WERI-Rb-1 (cell line): ENCODE results near the gene BICDL1.
"Not testable (repeated sequence)": the region's sequence is repeated elsewhere in the genome, so short reads cannot be mapped to it uniquely, and the experiment has no call there.

Source experiments
- DNase-seq: peaks from one replicate; pipeline ENCODE4 v3.0.0-alpha.2; 2020
- H3K27ac ChIP-seq: fragments of 250-450 bp; sonication (Bioruptor Pico); 2 replicates; pipeline ENCODE4 v1.5.1; 2020; ENCODE audit warnings: mild to moderate bottlenecking, moderate library complexity
- H3K27me3 ChIP-seq: fragments of 250-450 bp; sonication (Bioruptor Pico); 2 replicates; pipeline ENCODE4 v1.5.1; 2021; ENCODE audit warnings: mild to moderate bottlenecking, low read depth, moderate library complexity; ENCODE audit not compliant: insufficient read depth, severe bottlenecking
- H3K36me3 ChIP-seq: fragments of 250-450 bp; sonication (Bioruptor Pico); 2 replicates; pipeline ENCODE4 v1.5.1; 2020; ENCODE audit warnings: mild to moderate bottlenecking, moderate library complexity
- H3K4me3 ChIP-seq: 2 replicates; pipeline ENCODE4 v1.5.1; 2011; ENCODE audit warnings: low read depth, mild to moderate bottlenecking, control low read depth, low read length
- H3K9me3 ChIP-seq: fragments of 250-450 bp; sonication (Bioruptor Pico); 2 replicates; pipeline ENCODE4 v1.5.1; 2021; ENCODE audit warnings: mild to moderate bottlenecking, moderate library complexity; ENCODE audit not compliant: severe bottlenecking
- CTCF ChIP-seq: IDR thresholded peaks from 2 replicates; pipeline ENCODE4 v1.5.1; 2011; ENCODE audit warnings: low read depth, mild to moderate bottlenecking, control low read depth, inconsistent platforms, low read length

Gene BICDL1

GRCh38 chr12:120007272-120007671, 18.2 kb downstream of the BICDL1 start:
- no peak overlapping the region for H3K27ac ChIP-seq
- no peaks in the 10 kb centered on the region for H3K9me3 ChIP-seq
- no peak for DNase-seq
- H3K4me3 ChIP-seq, result no peak overlapping the region
- no peaks in the 10 kb centered on the region for H3K27me3 ChIP-seq
- H3K36me3 ChIP-seq, result peaks cover 19% of the 10 kb centered on the region
- no peak for TF ChIP-seq CTCF

- peaks cover 2% of the 10 kb centered on the region; the same call in 1 of the 2 replicates for H3K36me3 ChIP-seq
- no peaks in the 10 kb centered on the region for H3K9me3 ChIP-seq
- H3K27ac ChIP-seq, result no peak overlapping the region
- H3K4me3 ChIP-seq, result no peak overlapping the region
- TF ChIP-seq CTCF, result no peak
- H3K27me3 ChIP-seq, result no peaks in the 10 kb centered on the region
- no peak for DNase-seq
Measured at GRCh38 chr12:120010661-120011230, 21.7 kb downstream of the BICDL1 start.

DNA sequence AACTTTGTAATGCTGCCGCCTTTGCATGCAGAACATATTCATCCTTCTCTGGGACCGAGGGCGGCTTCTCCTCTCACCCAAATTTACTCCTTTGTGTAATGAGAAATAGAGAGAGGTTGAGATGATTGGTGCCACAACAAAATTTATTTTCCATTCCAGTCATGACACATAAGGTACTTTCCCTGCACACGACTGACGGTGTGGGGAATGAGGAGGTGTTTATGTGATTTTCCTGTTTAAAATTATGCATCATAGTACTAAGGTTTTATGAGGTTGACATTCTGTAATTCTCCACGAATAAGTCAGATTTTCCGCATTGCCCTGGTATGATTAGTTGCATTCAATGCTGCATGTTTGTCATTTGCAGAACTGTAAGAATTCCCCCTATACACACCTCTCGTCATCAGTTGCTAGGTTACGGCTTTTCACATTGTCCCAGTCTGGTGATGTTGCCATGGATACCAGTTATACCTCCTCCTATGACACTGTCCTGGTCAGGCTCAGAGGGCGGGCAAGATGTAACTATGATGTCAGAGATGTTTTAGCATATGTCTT, 23.1 kb downstream of the BICDL1 start:
- Histone ChIP-seq H3K36me3 (no peaks in the 10 kb centered on the region), H3K27ac (no peak overlapping the region), H3K27me3 (no peaks in the 10 kb centered on the region), H3K4me3 (no peak overlapping the region), H3K9me3 (no peaks in the 10 kb centered on the region)
- no peak for TF ChIP-seq CTCF
- no peak for DNase-seq

- H3K9me3 ChIP-seq, result no peaks in the 10 kb centered on the region
- TF ChIP-seq CTCF, result no peak
- no peaks in the 10 kb centered on the region for H3K27me3 ChIP-seq
- no peaks in the 10 kb centered on the region for H3K36me3 ChIP-seq
- no peak overlapping the region for H3K4me3 ChIP-seq
- DNase-seq, result no peak
- no peak overlapping the region for H3K27ac ChIP-seq
Measured at GRCh38 chr12:120013659-120014380, 24.8 kb downstream of the BICDL1 start.

DNA sequence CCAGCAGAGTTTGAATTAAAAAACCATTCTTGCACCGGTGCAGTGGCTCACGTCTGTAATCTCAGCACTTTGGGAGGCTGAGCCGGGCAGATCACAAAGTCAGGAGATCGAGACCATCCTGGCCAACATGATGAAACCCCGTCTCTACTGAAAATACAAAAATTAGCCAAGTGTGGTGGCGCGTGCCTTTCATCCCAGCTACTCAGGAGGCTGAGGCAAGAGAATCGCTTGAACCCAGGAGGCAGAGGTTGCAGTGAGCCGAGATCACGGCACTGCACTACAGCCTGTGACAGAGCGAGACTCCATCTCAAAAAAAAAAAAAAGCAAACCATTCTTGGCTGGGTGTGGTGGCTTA, 25.3 kb downstream of the BICDL1 start:
- H3K36me3 ChIP-seq, H3K27ac ChIP-seq, DNase-seq, H3K27me3 ChIP-seq, H3K4me3 ChIP-seq, H3K9me3 ChIP-seq: not testable (repeated sequence)

DNA sequence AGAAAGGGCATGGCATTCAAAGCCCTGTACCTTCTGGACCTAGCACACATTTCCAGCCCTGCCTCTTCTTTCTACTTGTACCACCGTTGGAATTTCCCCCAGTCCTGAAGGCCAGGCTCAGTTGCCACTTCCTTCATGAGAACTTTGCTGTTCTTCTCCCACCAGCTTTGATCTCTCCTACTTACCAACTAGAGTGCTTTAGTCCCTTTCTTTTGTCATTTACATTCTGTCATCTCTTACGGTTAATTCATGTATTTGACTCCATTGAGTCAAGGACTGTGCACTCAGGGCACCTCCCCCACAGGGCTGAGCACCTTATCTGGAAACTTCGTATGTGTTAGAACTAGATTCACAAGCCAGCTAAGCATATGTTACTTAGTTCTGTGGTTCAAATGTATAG, 26.3 kb downstream of the BICDL1 start:
- Histone ChIP-seq H3K4me3 (no peak overlapping the region), H3K36me3 (no peaks in the 10 kb centered on the region), H3K27ac (no peak overlapping the region), H3K9me3 (no peaks in the 10 kb centered on the region), H3K27me3 (no peaks in the 10 kb centered on the region)
- TF ChIP-seq CTCF, result no peak
- no peak for DNase-seq

- not testable (repeated sequence) for H3K9me3 ChIP-seq, DNase-seq, H3K27ac ChIP-seq, H3K27me3 ChIP-seq, H3K4me3 ChIP-seq, H3K36me3 ChIP-seq
Measured at GRCh38 chr12:120016199-120016598, 27.2 kb downstream of the BICDL1 start.
